Heart right ventricle (tissue), 16 donors: ENCODE results near the gene MED19. TPM values are rescaled to one million over a fixed set of nuclear protein-coding genes. Genes with fewer than 3 reads are reported as not detected.

Experiments used
- ATAC-seq, 8 donors: fragments of 200-7000 bp; cut with Tn5 transposase; one replicate each; pipeline ENCODE4 v1.9.1; 2020; ENCODE audit warnings: mild to moderate bottlenecking in 8 of 8, moderate library complexity in 8 of 8, moderate number of reproducible peaks in 1 of 8
- DNase-seq, 2 donors: peaks; one replicate each; pipeline ENCODE4 v3.0.0-alpha.2; 2020
- H3K27ac ChIP-seq, 10 donors: fragments of 200-600 bp; sonication (generic) in 2 of 10; one replicate each; pipeline versions ENCODE4 v1.5.0 to v1.8.0; 2020 to 2022; ENCODE audit warnings: mild to moderate bottlenecking in 3 of 10
- H3K27me3 ChIP-seq, 7 donors: fragments of 200-600 bp; one replicate each; pipeline ENCODE4 v1.8.0; 2021 to 2022; ENCODE audit warnings: mild to moderate bottlenecking in 2 of 7
- H3K36me3 ChIP-seq, 9 donors: fragments of 200-600 bp; sonication (generic) in 1 of 9; one replicate each; pipeline versions ENCODE4 v1.5.0 to v1.8.0; 2020 to 2022; ENCODE audit warnings: mild to moderate bottlenecking in 2 of 9
- H3K4me1 ChIP-seq, 9 donors: fragments of 200-600 bp; sonication (generic) in 1 of 9; one replicate each; pipeline versions ENCODE4 v1.5.0 to v1.8.0; 2020 to 2022; ENCODE audit warnings: mild to moderate bottlenecking in 4 of 9
- H3K4me3 ChIP-seq, 10 donors: fragments of 200-600 bp; sonication (generic) in 2 of 10; one replicate each; pipeline versions ENCODE4 v1.5.0 to v1.8.0; 2020 to 2022; ENCODE audit warnings: mild to moderate bottlenecking in 7 of 10, moderate library complexity in 2 of 10
- H3K9me3 ChIP-seq, 11 donors: fragments of 200-600 bp in 10 of 11; sonication (generic) in 2 of 11; one replicate each; pipeline versions ENCODE4 v1.5.0 to v1.8.0; 2013 to 2022; ENCODE audit warnings: mild to moderate bottlenecking in 2 of 11, control low read depth in 1 of 11, moderate library complexity in 1 of 11
- CTCF ChIP-seq, 9 donors: fragments of 200-600 bp; sonication (generic) in 2 of 9; IDR thresholded peaks; one replicate each; pipeline versions ENCODE4 v1.5.0 to v1.8.0; 2021 to 2022; ENCODE audit warnings: antibody characterized with exemption in 9 of 9, mild to moderate bottlenecking in 5 of 9, moderate library complexity in 1 of 9
- WGBS, 2 donors: extraction: QIAGEN DNeasy Blood & Tissue Kit; methylation state at CpG; one replicate each; pipeline ENCODE4 v1.1.7; 2013; ENCODE audit warnings: inconsistent platforms in 1 of 2; 5-methylcytosine and 5-hydroxymethylcytosine counted together
- intact Hi-C, 10 donors: fragments of 100-400 bp; cut with DNase I; formaldehyde crosslinking; loops; one replicate each; pipeline versions ENCODE4 v1.11.1 to v1.14.2; 2022
- polyA plus RNA-seq, 2 donors: library from polyadenylated mRNA; stranded (reverse); fragments of 200-250 nt; gene quantifications; one replicate each; pipeline ENCODE4 v1.2.3, GENCODE V29; 2013
- total RNA-seq, 10 donors: library from RNA; stranded (reverse); fragmentation: NEBNext Ultra II Directional in 3 of 10; extraction: Animal tissue kit (Norgen Biotek cat#: 25700) in 3 of 10; gene quantifications; one replicate each; pipeline versions ENCODE4 v1.2.1 to v1.2.4, GENCODE V29; 2021 to 2023
- donor health status: Arrhythmogenic right ventricular cardiomyopathy.
- donor health status: ischemic (EF 13 %, LVEDD 7.1; RV severe dilation, severe dysfunction).
- donor health status: healthy with polysubstance abuse.
- donor health status: DM: no; HTN: yes; CAD: no.
- donor health status: DM: no; HTN: no; CAD: no.
- donor health status: ischemic (EF 25% LVEDD 6.9; RV normal size, moderate dysfunction).
- donor health status: ischemic (EF 25% LVEDD 5.7; RV mildly dilated, moderate dysfunction).
- donor health status: healthy.
- donor health status: DM: yes; HTN: yes; CAD: no.
- donor health status: Ischemic cardiomyopathy.
- donor health status: ischemic (EF 35%, LVEDD 5.7; RV mildly dilated, moderate dysfunction).
- donor health status: nonischemic (EF 11% LVEDD 7.7; RV severe dilation, severe dysfunction).
- donor health status: DM: yes; HTN: yes; CAD: no.
- donor health status: PGD.
- donor health status: ischemic (EF 29% LVEDD 5.4; RV normal size, mild dysfunction).
- donor health status: nonischemic (EF 23%, LVEDD 6.1; RV moderate dilation, normal function).

The MED19 gene
- total and polyA plus RNA-seq, 12 donors = 5.2 to 18.3 (median 8.4) TPM

- peaks cover 0 to 39% (median 26%) of the 10 kb centered on the region in 9 donors for H3K36me3 ChIP-seq
- no peak for TF ChIP-seq CTCF (IDR thresholded peaks at IDR 0.05)
- no peaks in the 10 kb centered on the region for H3K27me3 ChIP-seq
- ATAC-seq (no peak), DNase-seq (no peak)
- peak overlapping the region in 8 of 10 donors; percentile 64 to 97 (median 86) for H3K27ac ChIP-seq
- 0% methylated on average over 8 of the region's 8 CpGs for WGBS, 2 donors
- intact Hi-C loops = loop anchor here in 1 of 10 donors (10.0 kb wide), 1 partner anchor 147 kb away; no protein-coding TSS in a partner anchor
- peak overlapping the region; percentile 27 to 88 (median 69) for H3K4me3 ChIP-seq
- no peaks in the 10 kb centered on the region for H3K9me3 ChIP-seq
- peaks cover 3 to 35% (median 17%) of the 10 kb centered on the region in 9 donors for H3K4me1 ChIP-seq
These were observed 54.0 kb downstream of the MED19 start for GRCh38 chr11:57658023-57658361.

- peak within 1 kb of the TSS; percentile 27 to 88 (median 69) for H3K4me3 ChIP-seq
- no peaks in the 10 kb centered on the region for H3K9me3 ChIP-seq
- H3K36me3 ChIP-seq = peaks cover 0 to 34% (median 26%) of the 10 kb centered on the region in 9 donors
- H3K27ac ChIP-seq = peak within 1 kb of the TSS; percentile 14 to 97 (median 86)
- DNase-seq = peak; percentile 99 to 100
- 1% methylated on average over 45 of the region's 45 CpGs for WGBS, 2 donors
- no peak for TF ChIP-seq CTCF (IDR thresholded peaks at IDR 0.05)
- ATAC-seq = peak; percentile 99
- intact Hi-C loops = loop anchor here in 3 of 10 donors (1.0 to 10.0 kb wide), 2 partner anchors 10 to 147 kb away; no protein-coding TSS in a partner anchor
- H3K4me1 ChIP-seq = peaks cover 3 to 40% (median 18%) of the 10 kb centered on the region in 9 donors
- peaks cover 0 to under 1% (median 0%) of the 10 kb centered on the region in 7 donors for H3K27me3 ChIP-seq
These were observed 54.6 kb downstream of the MED19 start, which contains the start of gene CLP1 for GRCh38 chr11:57657194-57658022. CLP1 (plus strand) TSS chr11:57657762; CDS start chr11:57659477, 1,715 bp downstream.

- H3K9me3 ChIP-seq = no peaks in the 10 kb centered on the region
- H3K36me3 ChIP-seq = peaks cover 0 to 28% (median 23%) of the 10 kb centered on the region in 9 donors
- H3K4me1 ChIP-seq = peaks cover 3 to 42% (median 18%) of the 10 kb centered on the region in 9 donors
- ATAC-seq (no peak), DNase-seq (no peak)
- intact Hi-C loops = loop anchor here in 3 of 10 donors (1.0 to 10.0 kb wide), 2 partner anchors 10 to 148 kb away; no protein-coding TSS in a partner anchor
- TF ChIP-seq CTCF (IDR thresholded peaks at IDR 0.05) = no peak
- peak overlapping the region; percentile 14 to 97 (median 86) for H3K27ac ChIP-seq
- H3K4me3 ChIP-seq = peak overlapping the region in 9 of 10 donors; percentile 42 to 88 (median 70)
- WGBS, 2 donors = 31 to 37% methylated on average over 5 of the region's 5 CpGs
- peaks cover 0 to 7% (median 0%) of the 10 kb centered on the region in 7 donors for H3K27me3 ChIP-seq
These were observed 55.2 kb downstream of the MED19 start for GRCh38 chr11:57656885-57657193.

Other genes starting within 250 kb of the MED19 start
- 1 to 10 TPM; 3.4 to 8.9 (median 4.7) TPM for gene SLC43A1, start 196.5 kb downstream of the MED19 start, total RNA-seq
- 10 to 100 TPM in 1 of 2 donors, 1 to 10 TPM in 1; 6.7 to 16.5 TPM for gene SLC43A1, start 196.5 kb downstream of the MED19 start, polyA plus RNA-seq
- gene TIMM10, start 181.5 kb downstream of the MED19 start, total RNA-seq = 10 to 100 TPM; 38.0 to 76.6 (median 51.5) TPM
- 100 to 1,000 TPM in 1 of 2 donors, 10 to 100 TPM in 1; 22.9 to 163 TPM for gene TIMM10, start 181.5 kb downstream of the MED19 start, polyA plus RNA-seq
- gene SMTNL1, start 174.6 kb downstream of the MED19 start, total RNA-seq = not detected
- gene SMTNL1, start 174.6 kb downstream of the MED19 start, polyA plus RNA-seq = not detected
- 100 to 1,000 TPM in 1 of 10 donors, 10 to 100 TPM in 8, 1 to 10 TPM in 1; 9.7 to 156 (median 17.7) TPM for gene UBE2L6, start 144.5 kb downstream of the MED19 start, total RNA-seq
- 10 to 100 TPM; 14.1 to 19.3 TPM for gene UBE2L6, start 144.5 kb downstream of the MED19 start, polyA plus RNA-seq
- 100 to 1,000 TPM in 4 of 10 donors, 10 to 100 TPM in 6; 39.8 to 197 (median 71.6) TPM for gene SERPING1, start 114.5 kb downstream of the MED19 start, total RNA-seq
- gene SERPING1, start 114.5 kb downstream of the MED19 start, polyA plus RNA-seq = 100 to 1,000 TPM; 167 to 184 TPM
- gene YPEL4, start 62.3 kb downstream of the MED19 start, total RNA-seq = 1 to 10 TPM in 2 of 10 donors, under 1 TPM in 7, not detected in 1; 0.17 to 1.1 (median 0.55) TPM
- 1 to 10 TPM in 1 of 2 donors, under 1 TPM in 1; 0.43 to 3.4 TPM for gene YPEL4, start 62.3 kb downstream of the MED19 start, polyA plus RNA-seq
- 1 to 10 TPM; 4.0 to 9.0 (median 7.1) TPM for gene CLP1, start 54.5 kb downstream of the MED19 start, total RNA-seq
- gene CLP1, start 54.5 kb downstream of the MED19 start, polyA plus RNA-seq = 1 to 10 TPM; 2.9 to 9.0 TPM
- gene ZDHHC5, start 44.1 kb downstream of the MED19 start, total RNA-seq = 10 to 100 TPM; 32.6 to 56.5 (median 41.6) TPM
- 10 to 100 TPM; 22.3 to 31.6 TPM for gene ZDHHC5, start 44.1 kb downstream of the MED19 start, polyA plus RNA-seq
- 100 to 1,000 TPM in 1 of 10 donors, 10 to 100 TPM in 9; 58.7 to 103 (median 69.0) TPM for gene TMX2, start 378 bp upstream of the MED19 start, total RNA-seq
- gene TMX2, start 378 bp upstream of the MED19 start, polyA plus RNA-seq = 100 to 1,000 TPM in 1 of 2 donors, 10 to 100 TPM in 1; 45.4 to 105 TPM
- gene SELENOH, start 29.3 kb upstream of the MED19 start, total RNA-seq = 10 to 100 TPM; 69.8 to 99.0 (median 77.5) TPM
- gene SELENOH, start 29.3 kb upstream of the MED19 start, polyA plus RNA-seq = 10 to 100 TPM; 76.8 to 93.7 TPM
- not detected for gene BTBD18, start 39.6 kb upstream of the MED19 start, total RNA-seq
- not detected for gene BTBD18, start 39.6 kb upstream of the MED19 start, polyA plus RNA-seq
- gene CTNND1, start 49.6 kb upstream of the MED19 start, total RNA-seq = 10 to 100 TPM; 56.7 to 85.6 (median 65.2) TPM
- gene CTNND1, start 49.6 kb upstream of the MED19 start, polyA plus RNA-seq = 10 to 100 TPM; 28.9 to 30.7 TPM